GM12865 (cell line): Measurements from ENCODE around the gene MAD2L1.
A peak's percentile ranks its signal among the peaks of the same experiment; 100 is the strongest.
"Not testable (repeated sequence)": the region's sequence is repeated elsewhere in the genome, so short reads cannot be mapped to it uniquely, and the experiment has no call there.

Source experiments
- DNase-seq: peaks from one replicate; pipeline ENCODE4 v3.0.0; 2010; ENCODE audit warnings: low read depth
- H3K4me3 ChIP-seq: 2 replicates; pipeline ENCODE4 v1.5.1; 2011; ENCODE audit warnings: mild to moderate bottlenecking, low read depth, low read length, control low read depth
- TF ChIP-seq, protein P1 (sequence below): IDR thresholded peaks from 2 replicates; pipeline ENCODE4 v1.5.1; 2011; ENCODE audit warnings: low read length, control low read depth, low read depth, inconsistent platforms; ENCODE audit not compliant: insufficient read depth; ENCODE audit errors: missing control alignments

MAD2L1 gene

DNA sequence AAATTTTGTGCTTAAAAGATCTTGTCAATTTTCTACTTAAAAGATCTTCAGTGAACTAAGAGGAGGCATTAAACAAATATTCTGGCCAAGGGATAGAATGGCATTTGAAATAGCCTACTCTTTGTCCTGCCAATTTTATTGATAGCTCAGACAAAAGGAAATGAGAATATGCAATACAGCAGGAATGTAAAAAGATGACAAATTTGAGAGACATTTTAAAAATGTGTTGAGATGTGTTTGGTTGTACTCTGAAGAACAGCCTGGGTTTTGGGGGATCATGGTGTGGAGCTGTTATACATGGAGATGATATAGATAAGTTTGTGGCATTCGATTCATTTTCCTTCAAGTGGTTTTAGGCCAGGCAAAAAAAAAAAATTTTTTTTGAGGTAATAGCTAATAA is 11.6 kb upstream of the MAD2L1 start:
- no peak overlapping the region for H3K4me3 ChIP-seq
- DNase-seq, result no peak
- TF ChIP-seq, protein P1, sequence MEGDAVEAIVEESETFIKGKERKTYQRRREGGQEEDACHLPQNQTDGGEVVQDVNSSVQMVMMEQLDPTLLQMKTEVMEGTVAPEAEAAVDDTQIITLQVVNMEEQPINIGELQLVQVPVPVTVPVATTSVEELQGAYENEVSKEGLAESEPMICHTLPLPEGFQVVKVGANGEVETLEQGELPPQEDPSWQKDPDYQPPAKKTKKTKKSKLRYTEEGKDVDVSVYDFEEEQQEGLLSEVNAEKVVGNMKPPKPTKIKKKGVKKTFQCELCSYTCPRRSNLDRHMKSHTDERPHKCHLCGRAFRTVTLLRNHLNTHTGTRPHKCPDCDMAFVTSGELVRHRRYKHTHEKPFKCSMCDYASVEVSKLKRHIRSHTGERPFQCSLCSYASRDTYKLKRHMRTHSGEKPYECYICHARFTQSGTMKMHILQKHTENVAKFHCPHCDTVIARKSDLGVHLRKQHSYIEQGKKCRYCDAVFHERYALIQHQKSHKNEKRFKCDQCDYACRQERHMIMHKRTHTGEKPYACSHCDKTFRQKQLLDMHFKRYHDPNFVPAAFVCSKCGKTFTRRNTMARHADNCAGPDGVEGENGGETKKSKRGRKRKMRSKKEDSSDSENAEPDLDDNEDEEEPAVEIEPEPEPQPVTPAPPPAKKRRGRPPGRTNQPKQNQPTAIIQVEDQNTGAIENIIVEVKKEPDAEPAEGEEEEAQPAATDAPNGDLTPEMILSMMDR, result no peak

DNA sequence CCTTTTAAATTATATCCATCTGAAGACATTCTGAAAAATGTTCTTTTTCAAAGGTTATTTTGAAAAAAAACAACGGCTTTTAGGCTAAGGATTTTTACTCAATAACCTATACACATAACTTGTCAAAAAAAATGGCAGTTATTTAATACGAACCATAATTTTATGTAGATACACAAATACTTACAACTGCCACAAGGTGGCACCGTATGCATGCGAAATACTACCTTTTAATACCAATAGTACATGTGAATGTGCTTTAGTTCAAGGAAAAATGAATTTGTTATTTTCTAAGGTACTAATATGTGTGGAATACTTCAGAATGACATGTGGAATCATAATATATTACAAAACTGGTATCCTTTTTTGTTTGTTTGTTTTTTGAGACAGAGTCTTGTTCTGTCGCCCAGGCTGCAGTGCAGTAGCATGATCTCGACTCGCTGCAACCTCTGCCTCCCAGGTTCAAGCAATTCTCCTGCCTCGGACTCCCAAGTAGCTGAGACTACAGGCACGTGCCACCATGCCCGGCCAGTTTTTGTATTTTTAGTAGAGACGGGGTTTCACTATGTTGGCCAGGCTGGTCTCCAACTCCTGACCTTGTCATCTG is 4.6 kb upstream of the MAD2L1 start:
- TF ChIP-seq, protein P1, result peak; percentile 38
- DNase-seq, result peak; percentile 73
- no peak overlapping the region for H3K4me3 ChIP-seq

DNA sequence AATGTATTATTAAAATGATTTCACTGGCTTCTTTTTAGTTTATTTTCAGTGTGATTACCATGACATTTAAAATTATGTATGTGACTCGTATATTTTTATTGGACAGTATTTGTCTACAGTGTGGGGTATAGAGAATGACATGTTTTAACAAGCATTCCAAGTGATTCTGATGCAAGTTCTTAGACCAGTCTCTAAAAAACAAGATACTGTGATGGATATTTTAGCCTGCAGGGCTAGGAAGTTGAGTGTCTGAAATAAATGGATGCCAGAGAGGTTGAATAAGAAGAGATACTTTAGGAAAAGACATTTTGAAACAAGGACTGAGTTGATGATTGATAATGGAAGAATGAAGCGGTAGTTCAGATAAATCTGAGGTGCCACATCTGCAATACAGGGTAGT is 3.5 kb upstream of the MAD2L1 start:
- no peak for DNase-seq
- TF ChIP-seq, protein P1, result no peak
- no peak overlapping the region for H3K4me3 ChIP-seq

DNA sequence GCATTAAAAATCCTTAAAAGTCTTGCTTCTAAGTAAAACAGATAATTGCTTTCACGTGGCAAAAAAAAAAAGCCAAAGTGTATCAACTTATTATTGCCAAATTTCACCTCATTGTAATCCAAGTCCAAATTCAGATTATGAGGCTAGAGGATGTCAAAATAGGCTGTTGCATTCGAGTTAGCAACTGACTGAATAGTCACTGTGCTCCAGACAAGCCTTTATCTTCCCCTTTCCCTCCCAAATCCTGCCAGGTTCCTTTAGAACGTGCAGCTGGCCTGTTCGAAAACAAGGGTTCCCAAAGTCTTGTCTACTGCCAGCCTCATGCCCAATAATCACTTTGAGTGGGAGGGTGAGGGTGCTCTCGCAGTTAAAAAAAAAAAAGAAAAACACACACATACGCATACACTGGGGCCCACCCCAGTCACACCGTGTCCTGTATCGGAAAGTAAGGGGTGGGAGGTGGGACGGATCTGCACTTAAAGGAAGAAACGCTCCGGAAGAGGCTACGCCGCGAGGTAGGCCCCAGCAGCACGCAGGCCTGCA is 603 bp downstream of the MAD2L1 start:
- DNase-seq, result peak; percentile 89
- peak overlapping the region; percentile 87 for H3K4me3 ChIP-seq
- TF ChIP-seq, protein P1, result no peak

DNA sequence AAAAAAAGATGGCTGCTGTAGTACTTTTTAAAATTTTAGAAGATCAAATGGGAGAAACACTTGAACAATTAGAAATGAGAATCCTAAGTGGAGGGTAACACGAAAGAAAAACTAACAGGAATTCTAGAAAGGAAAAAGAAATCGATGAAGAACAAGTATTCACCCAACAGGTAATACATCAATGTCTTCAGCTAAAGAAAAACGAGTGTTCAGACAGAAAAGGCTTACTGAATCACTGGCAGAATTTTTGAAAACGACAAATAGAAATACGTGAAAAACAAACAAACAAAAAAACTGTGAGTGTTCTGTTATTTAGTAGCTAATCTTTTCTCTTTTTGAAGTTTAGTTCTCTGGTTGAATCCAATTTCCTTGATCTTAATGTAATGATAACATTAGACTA is 1.8 kb downstream of the MAD2L1 start:
- TF ChIP-seq, protein P1, result no peak
- H3K4me3 ChIP-seq, result peak overlapping the region; percentile 87
- no peak for DNase-seq

DNA sequence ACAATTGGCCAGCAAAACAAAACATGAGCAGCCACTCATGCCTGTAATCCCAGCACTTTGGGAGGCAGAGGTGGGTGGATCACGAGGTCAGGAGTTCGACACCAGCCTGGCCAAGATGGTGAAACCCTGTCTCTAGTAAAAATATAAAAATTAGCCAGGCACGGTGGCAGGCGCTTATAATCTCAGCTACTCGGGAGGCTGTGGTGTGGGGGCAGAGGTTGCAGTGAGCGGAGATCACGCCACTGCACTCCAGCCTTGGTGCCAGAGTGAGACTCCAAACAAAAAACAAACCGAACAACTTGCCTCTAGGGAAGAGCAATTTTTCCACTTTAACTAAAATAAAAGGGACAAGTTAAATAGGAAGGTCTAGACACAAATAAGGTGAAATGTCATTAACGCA is 2.9 kb downstream of the MAD2L1 start:
- H3K4me3 ChIP-seq, DNase-seq: not testable (repeated sequence)

DNA sequence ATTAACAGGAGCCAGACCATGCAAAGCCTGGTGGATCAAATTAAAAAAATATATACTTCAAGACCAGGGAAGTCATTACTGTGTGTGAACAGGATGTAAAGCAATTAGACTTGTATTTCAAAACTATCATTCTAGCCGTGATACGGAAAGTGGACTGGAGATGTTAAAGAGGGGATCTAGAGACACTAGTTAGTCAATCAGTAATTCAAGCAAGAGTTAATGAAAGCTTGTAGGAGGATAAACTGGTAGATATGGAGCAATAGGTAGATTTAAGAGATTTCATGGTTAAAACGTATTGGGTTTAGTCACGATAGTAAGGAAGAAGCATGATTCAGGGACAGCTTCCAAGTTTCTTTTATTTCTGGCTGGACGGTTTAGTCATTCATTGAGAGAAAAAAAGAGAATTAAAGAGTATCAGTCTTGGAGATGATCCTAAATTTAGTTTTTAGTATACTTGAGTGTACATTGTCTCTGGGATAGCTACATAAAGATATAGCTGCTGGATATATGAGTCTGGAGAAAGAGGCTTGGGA is 3.9 kb downstream of the MAD2L1 start:
- H3K4me3 ChIP-seq, result no peak overlapping the region
- TF ChIP-seq, protein P1, result no peak
- no peak for DNase-seq
